Inflammatory macrophage (primary cell): Measurements from ENCODE around the gene CCDC92.

Source experiments
- DNase-seq, 2 donors: peaks; one replicate each; pipeline ENCODE4 v3.0.0-alpha.2; 2020 to 2022

CCDC92 gene

DNA sequence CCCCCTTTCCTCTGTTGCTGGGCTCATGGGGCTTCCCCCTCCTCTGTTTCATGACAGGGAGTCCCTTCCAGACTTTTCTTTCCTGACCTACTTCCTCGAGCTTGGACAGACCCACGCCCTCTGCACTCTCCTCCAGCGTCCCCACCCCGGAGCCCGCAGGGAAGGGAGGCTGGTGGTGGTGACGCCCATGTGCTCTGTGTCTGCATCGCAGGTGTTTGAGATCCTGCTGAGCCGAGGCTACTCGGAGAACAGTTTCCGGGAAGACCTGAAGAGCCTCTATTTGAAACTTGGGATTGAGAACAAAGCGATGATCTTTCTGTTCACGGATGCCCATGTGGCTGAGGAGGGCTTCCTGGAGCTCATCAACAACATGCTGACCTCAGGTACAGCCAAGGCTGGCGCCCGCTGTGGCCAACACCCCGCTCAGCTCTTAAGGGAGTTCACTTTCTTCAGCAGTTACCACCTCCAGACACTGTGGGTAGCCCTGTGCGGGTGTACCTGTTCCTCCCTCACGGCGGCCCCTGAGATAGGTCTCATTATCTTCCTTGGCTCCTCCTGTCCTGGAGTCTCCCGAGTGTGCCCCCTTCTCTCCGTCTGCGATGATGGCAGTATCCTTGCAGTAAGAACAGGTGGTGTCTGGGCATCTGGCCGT lies 85.6 kb downstream of the CCDC92 start:
- no peak for DNase-seq

DNA sequence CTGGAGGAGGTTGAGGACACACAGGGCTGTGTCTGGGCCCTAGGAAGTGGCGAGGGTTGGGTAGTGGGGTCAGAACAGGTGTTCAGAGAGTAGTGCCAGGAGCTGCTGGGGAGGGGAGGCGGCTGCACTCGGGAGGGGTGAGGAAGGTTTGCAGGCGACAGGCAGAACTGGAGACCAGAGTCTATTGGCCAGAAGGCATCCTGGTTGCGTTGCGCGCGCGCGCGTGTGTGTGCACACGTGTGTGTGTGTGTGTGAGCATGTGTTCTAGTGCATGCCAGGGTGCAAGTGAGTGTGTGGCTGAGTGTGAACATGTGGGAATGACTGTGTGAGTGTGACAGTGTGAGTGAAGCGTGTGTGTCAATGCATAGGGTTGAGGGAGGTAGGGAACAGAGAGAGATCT lies 86.4 kb downstream of the CCDC92 start:
- DNase-seq: no peak
